ENCODE measurements around the gene CITED2.
A peak's percentile ranks its signal among the peaks of the same experiment; 100 is the strongest.
"Not testable (repeated sequence)": the region's sequence is repeated elsewhere in the genome, so short reads cannot be mapped to it uniquely, and the experiment has no call there.

The CITED2 gene

GRCh38 chr6:139364982-139365379, 9.5 kb downstream of the CITED2 start:
- Mint-ChIP-seq H3K4me3 (no peak overlapping the region), H3K27ac (no peak overlapping the region), H3K9me3 (no peaks in the 10 kb centered on the region), H3K4me1 (peaks cover 28% of the 10 kb centered on the region), H3K27me3 (ENCODE audit: low read depth) (no peaks in the 10 kb centered on the region), H3K36me3 (ENCODE audit: low read depth) (no peaks in the 10 kb centered on the region)
- no peak for TF ChIP-seq CTCF (IDR thresholded peaks at IDR 0.05; ENCODE audit: unreplicated experiment in 3 of 3)

- Mint-ChIP-seq H3K27me3 (ENCODE audit: low read depth) (no peaks in the 10 kb centered on the region), H3K4me3 (no peak overlapping the region), H3K9me3 (no peaks in the 10 kb centered on the region), H3K36me3 (ENCODE audit: low read depth) (no peaks in the 10 kb centered on the region), H3K27ac (peak overlapping the region in 1 of 3 experiments; percentile 15), H3K4me1 (peaks cover 23% of the 10 kb centered on the region)
- TF ChIP-seq CTCF (IDR thresholded peaks at IDR 0.05; ENCODE audit: unreplicated experiment in 3 of 3) = peak; percentile 70 to 88 (median 73)
These were observed 10.0 kb downstream of the CITED2 start for GRCh38 chr6:139364302-139364981.

GRCh38 chr6:139363797-139364196, 10.7 kb downstream of the CITED2 start:
- H3K27me3 Mint-ChIP-seq (ENCODE audit: low read depth); H3K9me3 Mint-ChIP-seq; H3K27ac Mint-ChIP-seq; H3K4me3 Mint-ChIP-seq; H3K36me3 Mint-ChIP-seq (ENCODE audit: low read depth): not testable (repeated sequence)
- peaks cover 16% of the 10 kb centered on the region for H3K4me1 Mint-ChIP-seq

GRCh38 chr6:139363123-139363522, 11.3 kb downstream of the CITED2 start:
- not testable (repeated sequence) for H3K9me3 Mint-ChIP-seq; H3K36me3 Mint-ChIP-seq (ENCODE audit: low read depth); H3K27me3 Mint-ChIP-seq (ENCODE audit: low read depth); H3K4me3 Mint-ChIP-seq; H3K27ac Mint-ChIP-seq
- peaks cover 10% of the 10 kb centered on the region for H3K4me1 Mint-ChIP-seq

- H3K4me3 Mint-ChIP-seq = no peak overlapping the region
- H3K4me1 Mint-ChIP-seq = no peaks in the 10 kb centered on the region
- H3K27ac Mint-ChIP-seq = no peak overlapping the region
- no peaks in the 10 kb centered on the region for H3K9me3 Mint-ChIP-seq
- TF ChIP-seq CTCF (IDR thresholded peaks at IDR 0.05; ENCODE audit: unreplicated experiment in 3 of 3) = no peak
- no peaks in the 10 kb centered on the region for H3K27me3 Mint-ChIP-seq (ENCODE audit: low read depth)
- no peaks in the 10 kb centered on the region for H3K36me3 Mint-ChIP-seq (ENCODE audit: low read depth)
These were observed 13.2 kb downstream of the CITED2 start for GRCh38 chr6:139361211-139361610.

- TF ChIP-seq CTCF (IDR thresholded peaks at IDR 0.05; ENCODE audit: unreplicated experiment in 3 of 3) = no peak
- H3K4me3 Mint-ChIP-seq = no peak overlapping the region
- no peak overlapping the region for H3K27ac Mint-ChIP-seq
- no peaks in the 10 kb centered on the region for H3K4me1 Mint-ChIP-seq
- H3K27me3 Mint-ChIP-seq (ENCODE audit: low read depth) = peaks cover 5% of the 10 kb centered on the region
- H3K9me3 Mint-ChIP-seq = no peaks in the 10 kb centered on the region
- no peaks in the 10 kb centered on the region for H3K36me3 Mint-ChIP-seq (ENCODE audit: low read depth)
These were observed 17.5 kb downstream of the CITED2 start for GRCh38 chr6:139356924-139357323.

- Mint-ChIP-seq H3K4me1 (no peaks in the 10 kb centered on the region), H3K4me3 (no peak overlapping the region), H3K9me3 (no peaks in the 10 kb centered on the region), H3K27ac (no peak overlapping the region), H3K27me3 (ENCODE audit: low read depth) (peaks cover 5% of the 10 kb centered on the region), H3K36me3 (ENCODE audit: low read depth) (no peaks in the 10 kb centered on the region)
- TF ChIP-seq CTCF (IDR thresholded peaks at IDR 0.05; ENCODE audit: unreplicated experiment in 3 of 3) = no peak
These were observed 18.5 kb downstream of the CITED2 start for GRCh38 chr6:139355777-139356445.

All from nephron (organoid).